ENCODE data around the gene CLDN9. TPM values are rescaled to one million over a fixed set of nuclear protein-coding genes. Genes with fewer than 3 reads are reported as not detected.
A peak's percentile ranks its signal among the peaks of the same experiment; 100 is the strongest.

The CLDN9 gene
- total and polyA plus RNA-seq, 9 of the 15 experiments (the other 6 are each of a cell fraction or from before 2014, with no cell fraction given), result 0.12 to 0.44 (median 0.22) TPM; not detected in 4

GRCh38 chr16:2968738-2969544 lies 43.8 kb upstream of the CLDN9 start, which contains the start of gene PAQR4 (continued):
- TF ChIP-seq PRPF4 (IDR thresholded peaks at IDR 0.05; ENCODE audit: insufficient read depth, low read depth, low read length, poor library complexity, severe bottlenecking), result no peak
- no peak for TF ChIP-seq CEBPB (tag; IDR thresholded peaks at IDR 0.05)
- 0 out of 2 replicates have a peak, but pooled peaks have one; percentile 24 for TF ChIP-seq GTF2F1 (IDR thresholded peaks at IDR 0.05; ENCODE audit: low read depth, low read length)
- TF ChIP-seq MTA1 (IDR thresholded peaks at IDR 0.05; ENCODE audit: borderline replicate concordance), result no peak
- TF ChIP-seq NFYB (IDR thresholded peaks at IDR 0.05; ENCODE audit: extremely low read depth, insufficient read length), result peak; percentile 61
- no peak for TF ChIP-seq ARNT (IDR thresholded peaks at IDR 0.05)
- peak; percentile 33 for TF ChIP-seq MEIS2 (IDR thresholded peaks at IDR 0.05; ENCODE audit: partially characterized antibody)
- peak; percentile 58 for TF ChIP-seq BCOR (IDR thresholded peaks at IDR 0.05)
- TF ChIP-seq ZNF124 (CRISPR knock-in tag; IDR thresholded peaks at IDR 0.05), result no peak
- no peak for TF ChIP-seq HDAC3 (IDR thresholded peaks at IDR 0.05; ENCODE audit: borderline replicate concordance, partially characterized antibody)
- TF ChIP-seq CHD4 (IDR thresholded peaks at IDR 0.05; ENCODE audit: insufficient read depth, insufficient replicate concordance, low read depth, low read length, poor library complexity, severe bottlenecking), result peak; percentile 29
- TF ChIP-seq BHLHE40 (IDR thresholded peaks at IDR 0.05; ENCODE audit: low read length), result no peak
- TF ChIP-seq, protein P1, sequence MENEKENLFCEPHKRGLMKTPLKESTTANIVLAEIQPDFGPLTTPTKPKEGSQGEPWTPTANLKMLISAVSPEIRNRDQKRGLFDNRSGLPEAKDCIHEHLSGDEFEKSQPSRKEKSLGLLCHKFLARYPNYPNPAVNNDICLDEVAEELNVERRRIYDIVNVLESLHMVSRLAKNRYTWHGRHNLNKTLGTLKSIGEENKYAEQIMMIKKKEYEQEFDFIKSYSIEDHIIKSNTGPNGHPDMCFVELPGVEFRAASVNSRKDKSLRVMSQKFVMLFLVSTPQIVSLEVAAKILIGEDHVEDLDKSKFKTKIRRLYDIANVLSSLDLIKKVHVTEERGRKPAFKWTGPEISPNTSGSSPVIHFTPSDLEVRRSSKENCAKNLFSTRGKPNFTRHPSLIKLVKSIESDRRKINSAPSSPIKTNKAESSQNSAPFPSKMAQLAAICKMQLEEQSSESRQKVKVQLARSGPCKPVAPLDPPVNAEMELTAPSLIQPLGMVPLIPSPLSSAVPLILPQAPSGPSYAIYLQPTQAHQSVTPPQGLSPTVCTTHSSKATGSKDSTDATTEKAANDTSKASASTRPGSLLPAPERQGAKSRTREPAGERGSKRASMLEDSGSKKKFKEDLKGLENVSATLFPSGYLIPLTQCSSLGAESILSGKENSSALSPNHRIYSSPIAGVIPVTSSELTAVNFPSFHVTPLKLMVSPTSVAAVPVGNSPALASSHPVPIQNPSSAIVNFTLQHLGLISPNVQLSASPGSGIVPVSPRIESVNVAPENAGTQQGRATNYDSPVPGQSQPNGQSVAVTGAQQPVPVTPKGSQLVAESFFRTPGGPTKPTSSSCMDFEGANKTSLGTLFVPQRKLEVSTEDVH (IDR thresholded peaks at IDR 0.05; ENCODE audit: low read depth, partially characterized antibody), result peak; percentile 82
- TF ChIP-seq, protein P2, sequence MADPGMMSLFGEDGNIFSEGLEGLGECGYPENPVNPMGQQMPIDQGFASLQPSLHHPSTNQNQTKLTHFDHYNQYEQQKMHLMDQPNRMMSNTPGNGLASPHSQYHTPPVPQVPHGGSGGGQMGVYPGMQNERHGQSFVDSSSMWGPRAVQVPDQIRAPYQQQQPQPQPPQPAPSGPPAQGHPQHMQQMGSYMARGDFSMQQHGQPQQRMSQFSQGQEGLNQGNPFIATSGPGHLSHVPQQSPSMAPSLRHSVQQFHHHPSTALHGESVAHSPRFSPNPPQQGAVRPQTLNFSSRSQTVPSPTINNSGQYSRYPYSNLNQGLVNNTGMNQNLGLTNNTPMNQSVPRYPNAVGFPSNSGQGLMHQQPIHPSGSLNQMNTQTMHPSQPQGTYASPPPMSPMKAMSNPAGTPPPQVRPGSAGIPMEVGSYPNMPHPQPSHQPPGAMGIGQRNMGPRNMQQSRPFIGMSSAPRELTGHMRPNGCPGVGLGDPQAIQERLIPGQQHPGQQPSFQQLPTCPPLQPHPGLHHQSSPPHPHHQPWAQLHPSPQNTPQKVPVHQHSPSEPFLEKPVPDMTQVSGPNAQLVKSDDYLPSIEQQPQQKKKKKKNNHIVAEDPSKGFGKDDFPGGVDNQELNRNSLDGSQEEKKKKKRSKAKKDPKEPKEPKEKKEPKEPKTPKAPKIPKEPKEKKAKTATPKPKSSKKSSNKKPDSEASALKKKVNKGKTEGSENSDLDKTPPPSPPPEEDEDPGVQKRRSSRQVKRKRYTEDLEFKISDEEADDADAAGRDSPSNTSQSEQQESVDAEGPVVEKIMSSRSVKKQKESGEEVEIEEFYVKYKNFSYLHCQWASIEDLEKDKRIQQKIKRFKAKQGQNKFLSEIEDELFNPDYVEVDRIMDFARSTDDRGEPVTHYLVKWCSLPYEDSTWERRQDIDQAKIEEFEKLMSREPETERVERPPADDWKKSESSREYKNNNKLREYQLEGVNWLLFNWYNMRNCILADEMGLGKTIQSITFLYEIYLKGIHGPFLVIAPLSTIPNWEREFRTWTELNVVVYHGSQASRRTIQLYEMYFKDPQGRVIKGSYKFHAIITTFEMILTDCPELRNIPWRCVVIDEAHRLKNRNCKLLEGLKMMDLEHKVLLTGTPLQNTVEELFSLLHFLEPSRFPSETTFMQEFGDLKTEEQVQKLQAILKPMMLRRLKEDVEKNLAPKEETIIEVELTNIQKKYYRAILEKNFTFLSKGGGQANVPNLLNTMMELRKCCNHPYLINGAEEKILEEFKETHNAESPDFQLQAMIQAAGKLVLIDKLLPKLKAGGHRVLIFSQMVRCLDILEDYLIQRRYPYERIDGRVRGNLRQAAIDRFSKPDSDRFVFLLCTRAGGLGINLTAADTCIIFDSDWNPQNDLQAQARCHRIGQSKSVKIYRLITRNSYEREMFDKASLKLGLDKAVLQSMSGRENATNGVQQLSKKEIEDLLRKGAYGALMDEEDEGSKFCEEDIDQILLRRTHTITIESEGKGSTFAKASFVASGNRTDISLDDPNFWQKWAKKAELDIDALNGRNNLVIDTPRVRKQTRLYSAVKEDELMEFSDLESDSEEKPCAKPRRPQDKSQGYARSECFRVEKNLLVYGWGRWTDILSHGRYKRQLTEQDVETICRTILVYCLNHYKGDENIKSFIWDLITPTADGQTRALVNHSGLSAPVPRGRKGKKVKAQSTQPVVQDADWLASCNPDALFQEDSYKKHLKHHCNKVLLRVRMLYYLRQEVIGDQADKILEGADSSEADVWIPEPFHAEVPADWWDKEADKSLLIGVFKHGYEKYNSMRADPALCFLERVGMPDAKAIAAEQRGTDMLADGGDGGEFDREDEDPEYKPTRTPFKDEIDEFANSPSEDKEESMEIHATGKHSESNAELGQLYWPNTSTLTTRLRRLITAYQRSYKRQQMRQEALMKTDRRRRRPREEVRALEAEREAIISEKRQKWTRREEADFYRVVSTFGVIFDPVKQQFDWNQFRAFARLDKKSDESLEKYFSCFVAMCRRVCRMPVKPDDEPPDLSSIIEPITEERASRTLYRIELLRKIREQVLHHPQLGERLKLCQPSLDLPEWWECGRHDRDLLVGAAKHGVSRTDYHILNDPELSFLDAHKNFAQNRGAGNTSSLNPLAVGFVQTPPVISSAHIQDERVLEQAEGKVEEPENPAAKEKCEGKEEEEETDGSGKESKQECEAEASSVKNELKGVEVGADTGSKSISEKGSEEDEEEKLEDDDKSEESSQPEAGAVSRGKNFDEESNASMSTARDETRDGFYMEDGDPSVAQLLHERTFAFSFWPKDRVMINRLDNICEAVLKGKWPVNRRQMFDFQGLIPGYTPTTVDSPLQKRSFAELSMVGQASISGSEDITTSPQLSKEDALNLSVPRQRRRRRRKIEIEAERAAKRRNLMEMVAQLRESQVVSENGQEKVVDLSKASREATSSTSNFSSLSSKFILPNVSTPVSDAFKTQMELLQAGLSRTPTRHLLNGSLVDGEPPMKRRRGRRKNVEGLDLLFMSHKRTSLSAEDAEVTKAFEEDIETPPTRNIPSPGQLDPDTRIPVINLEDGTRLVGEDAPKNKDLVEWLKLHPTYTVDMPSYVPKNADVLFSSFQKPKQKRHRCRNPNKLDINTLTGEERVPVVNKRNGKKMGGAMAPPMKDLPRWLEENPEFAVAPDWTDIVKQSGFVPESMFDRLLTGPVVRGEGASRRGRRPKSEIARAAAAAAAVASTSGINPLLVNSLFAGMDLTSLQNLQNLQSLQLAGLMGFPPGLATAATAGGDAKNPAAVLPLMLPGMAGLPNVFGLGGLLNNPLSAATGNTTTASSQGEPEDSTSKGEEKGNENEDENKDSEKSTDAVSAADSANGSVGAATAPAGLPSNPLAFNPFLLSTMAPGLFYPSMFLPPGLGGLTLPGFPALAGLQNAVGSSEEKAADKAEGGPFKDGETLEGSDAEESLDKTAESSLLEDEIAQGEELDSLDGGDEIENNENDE (IDR thresholded peaks at IDR 0.05; ENCODE audit: low read depth, low read length), result no peak
